SK-N-SH treated with all-trans-retinoic acid at 6 μM for 48 hours (cell line): ENCODE measurements around the gene SHANK2.

ENCODE experiments used
- ARNTL ChIP-seq: fragments of 450-650 bp; formaldehyde crosslinking; IDR thresholded peaks from 2 replicates; pipeline ENCODE4 v1.5.0; 2020; ENCODE audit warnings: low read depth, mild to moderate bottlenecking, moderate library complexity, borderline replicate concordance
- CREB5 ChIP-seq: fragments of 250-450 bp; sonication (Bioruptor Pico); IDR thresholded peaks from 2 replicates; pipeline ENCODE4 v1.5.1; 2020; ENCODE audit warnings: low read depth, mild to moderate bottlenecking, moderate library complexity
- CSRNP3 ChIP-seq: fragments of 250-450 bp; sonication (Bioruptor Pico); IDR thresholded peaks from 2 replicates; pipeline ENCODE4 v1.5.1; 2021; ENCODE audit warnings: mild to moderate bottlenecking, moderate library complexity
- ESRRG ChIP-seq: fragments of 250-450 bp; sonication (Bioruptor Pico); IDR thresholded peaks from 2 replicates; pipeline ENCODE4 v1.6.1; 2021; ENCODE audit warnings: mild to moderate bottlenecking
- GLIS3 ChIP-seq: fragments of 250-450 bp; sonication (Bioruptor Pico); IDR thresholded peaks from 2 replicates; pipeline ENCODE4 v1.5.0; 2020; ENCODE audit warnings: mild to moderate bottlenecking, moderate library complexity
- OSR1 ChIP-seq: fragments of 250-450 bp; sonication (Bioruptor Pico); IDR thresholded peaks from 2 replicates; pipeline ENCODE4 v1.8.0; 2022; ENCODE audit warnings: moderate library complexity, mild to moderate bottlenecking, inconsistent platforms
- RARB ChIP-seq: fragments of 250-450 bp; sonication (Bioruptor Pico); IDR thresholded peaks from 2 replicates; pipeline ENCODE4 v1.8.0; 2021; ENCODE audit warnings: mild to moderate bottlenecking, moderate library complexity
- SNAI2 ChIP-seq: fragments of 250-450 bp; sonication (Bioruptor Pico); IDR thresholded peaks from 2 replicates; pipeline ENCODE4 v1.5.0; 2020; ENCODE audit warnings: mild to moderate bottlenecking, moderate library complexity
- TCF4 ChIP-seq: fragments of 250-450 bp; sonication (Bioruptor Pico); IDR thresholded peaks from 2 replicates; pipeline ENCODE4 v1.8.0; 2021; ENCODE audit warnings: mild to moderate bottlenecking, moderate library complexity, borderline replicate concordance
- ZNF8 ChIP-seq: fragments of 450-650 bp; formaldehyde crosslinking; IDR thresholded peaks from 2 replicates; pipeline ENCODE4 v1.5.0; 2020; ENCODE audit warnings: mild to moderate bottlenecking, moderate library complexity
- TF ChIP-seq, protein P1 (sequence below): fragments of 250-450 bp; sonication (Bioruptor Pico); IDR thresholded peaks from 2 replicates; pipeline ENCODE4 v1.8.0; 2021; ENCODE audit warnings: low read depth, mild to moderate bottlenecking, moderate library complexity, borderline replicate concordance
- TF ChIP-seq, protein P2 (sequence below): fragments of 250-450 bp; sonication (Bioruptor Pico); IDR thresholded peaks from 2 replicates; pipeline ENCODE4 v1.8.0; 2020; ENCODE audit warnings: mild to moderate bottlenecking, moderate library complexity, borderline replicate concordance

- no peak for TF ChIP-seq OSR1 (CRISPR knock-in tag)
- TF ChIP-seq, protein P1, sequence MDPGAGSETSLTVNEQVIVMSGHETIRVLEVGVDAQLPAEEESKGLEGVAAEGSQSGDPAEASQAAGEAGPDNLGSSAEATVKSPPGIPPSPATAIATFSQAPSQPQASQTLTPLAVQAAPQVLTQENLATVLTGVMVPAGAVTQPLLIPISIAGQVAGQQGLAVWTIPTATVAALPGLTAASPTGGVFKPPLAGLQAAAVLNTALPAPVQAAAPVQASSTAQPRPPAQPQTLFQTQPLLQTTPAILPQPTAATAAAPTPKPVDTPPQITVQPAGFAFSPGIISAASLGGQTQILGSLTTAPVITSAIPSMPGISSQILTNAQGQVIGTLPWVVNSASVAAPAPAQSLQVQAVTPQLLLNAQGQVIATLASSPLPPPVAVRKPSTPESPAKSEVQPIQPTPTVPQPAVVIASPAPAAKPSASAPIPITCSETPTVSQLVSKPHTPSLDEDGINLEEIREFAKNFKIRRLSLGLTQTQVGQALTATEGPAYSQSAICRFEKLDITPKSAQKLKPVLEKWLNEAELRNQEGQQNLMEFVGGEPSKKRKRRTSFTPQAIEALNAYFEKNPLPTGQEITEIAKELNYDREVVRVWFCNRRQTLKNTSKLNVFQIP (CRISPR knock-in tag), result no peak
- TF ChIP-seq SNAI2 (CRISPR knock-in tag), result no peak
- TF ChIP-seq RARB (CRISPR knock-in tag), result no peak
- TF ChIP-seq GLIS3, result no peak
- TF ChIP-seq ARNTL, result no peak
- TF ChIP-seq ZNF8, result no peak
- no peak for TF ChIP-seq CSRNP3 (CRISPR knock-in tag)
- TF ChIP-seq CREB5, result no peak
- TF ChIP-seq ESRRG (CRISPR knock-in tag), result no peak
- TF ChIP-seq, protein P2, sequence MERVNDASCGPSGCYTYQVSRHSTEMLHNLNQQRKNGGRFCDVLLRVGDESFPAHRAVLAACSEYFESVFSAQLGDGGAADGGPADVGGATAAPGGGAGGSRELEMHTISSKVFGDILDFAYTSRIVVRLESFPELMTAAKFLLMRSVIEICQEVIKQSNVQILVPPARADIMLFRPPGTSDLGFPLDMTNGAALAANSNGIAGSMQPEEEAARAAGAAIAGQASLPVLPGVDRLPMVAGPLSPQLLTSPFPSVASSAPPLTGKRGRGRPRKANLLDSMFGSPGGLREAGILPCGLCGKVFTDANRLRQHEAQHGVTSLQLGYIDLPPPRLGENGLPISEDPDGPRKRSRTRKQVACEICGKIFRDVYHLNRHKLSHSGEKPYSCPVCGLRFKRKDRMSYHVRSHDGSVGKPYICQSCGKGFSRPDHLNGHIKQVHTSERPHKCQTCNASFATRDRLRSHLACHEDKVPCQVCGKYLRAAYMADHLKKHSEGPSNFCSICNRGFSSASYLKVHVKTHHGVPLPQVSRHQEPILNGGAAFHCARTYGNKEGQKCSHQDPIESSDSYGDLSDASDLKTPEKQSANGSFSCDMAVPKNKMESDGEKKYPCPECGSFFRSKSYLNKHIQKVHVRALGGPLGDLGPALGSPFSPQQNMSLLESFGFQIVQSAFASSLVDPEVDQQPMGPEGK, result no peak
- TF ChIP-seq TCF4, result no peak
Observed at GRCh38 chr11:71240061-71240690, 12.2 kb downstream of the SHANK2 start.
